Heart right ventricle (tissue), 16 donors: ENCODE results near the gene SLC38A5. TPM values are rescaled to one million over a fixed set of nuclear protein-coding genes. Genes with fewer than 3 reads are reported as not detected.

Source experiments
- ATAC-seq, 8 donors: fragments of 200-7000 bp; cut with Tn5 transposase; one replicate each; pipeline ENCODE4 v1.9.1; 2020; ENCODE audit warnings: mild to moderate bottlenecking in 8 of 8, moderate library complexity in 8 of 8, moderate number of reproducible peaks in 1 of 8
- DNase-seq, 2 donors: peaks; one replicate each; pipeline ENCODE4 v3.0.0-alpha.2; 2020
- H3K27ac ChIP-seq, 10 donors: fragments of 200-600 bp; sonication (generic) in 2 of 10; one replicate each; pipeline versions ENCODE4 v1.5.0 to v1.8.0; 2020 to 2022; ENCODE audit warnings: mild to moderate bottlenecking in 3 of 10
- H3K27me3 ChIP-seq, 7 donors: fragments of 200-600 bp; one replicate each; pipeline ENCODE4 v1.8.0; 2021 to 2022; ENCODE audit warnings: mild to moderate bottlenecking in 2 of 7
- H3K36me3 ChIP-seq, 9 donors: fragments of 200-600 bp; sonication (generic) in 1 of 9; one replicate each; pipeline versions ENCODE4 v1.5.0 to v1.8.0; 2020 to 2022; ENCODE audit warnings: mild to moderate bottlenecking in 2 of 9
- H3K4me1 ChIP-seq, 9 donors: fragments of 200-600 bp; sonication (generic) in 1 of 9; one replicate each; pipeline versions ENCODE4 v1.5.0 to v1.8.0; 2020 to 2022; ENCODE audit warnings: mild to moderate bottlenecking in 4 of 9
- H3K4me3 ChIP-seq, 10 donors: fragments of 200-600 bp; sonication (generic) in 2 of 10; one replicate each; pipeline versions ENCODE4 v1.5.0 to v1.8.0; 2020 to 2022; ENCODE audit warnings: mild to moderate bottlenecking in 7 of 10, moderate library complexity in 2 of 10
- H3K9me3 ChIP-seq, 11 donors: fragments of 200-600 bp in 10 of 11; sonication (generic) in 2 of 11; one replicate each; pipeline versions ENCODE4 v1.5.0 to v1.8.0; 2013 to 2022; ENCODE audit warnings: mild to moderate bottlenecking in 2 of 11, control low read depth in 1 of 11, moderate library complexity in 1 of 11
- CTCF ChIP-seq, 9 donors: fragments of 200-600 bp; sonication (generic) in 2 of 9; IDR thresholded peaks; one replicate each; pipeline versions ENCODE4 v1.5.0 to v1.8.0; 2021 to 2022; ENCODE audit warnings: antibody characterized with exemption in 9 of 9, mild to moderate bottlenecking in 5 of 9, moderate library complexity in 1 of 9
- WGBS, 2 donors: extraction: QIAGEN DNeasy Blood & Tissue Kit; methylation state at CpG; one replicate each; pipeline ENCODE4 v1.1.7; 2013; ENCODE audit warnings: inconsistent platforms in 1 of 2; 5-methylcytosine and 5-hydroxymethylcytosine counted together
- intact Hi-C, 10 donors: fragments of 100-400 bp; cut with DNase I; formaldehyde crosslinking; loops; one replicate each; pipeline versions ENCODE4 v1.11.1 to v1.14.2; 2022
- polyA plus RNA-seq, 2 donors: library from polyadenylated mRNA; stranded (reverse); fragments of 200-250 nt; gene quantifications; one replicate each; pipeline ENCODE4 v1.2.3, GENCODE V29; 2013
- total RNA-seq, 10 donors: library from RNA; stranded (reverse); fragmentation: NEBNext Ultra II Directional in 3 of 10; extraction: Animal tissue kit (Norgen Biotek cat#: 25700) in 3 of 10; gene quantifications; one replicate each; pipeline versions ENCODE4 v1.2.1 to v1.2.4, GENCODE V29; 2021 to 2023
- donor health status: Arrhythmogenic right ventricular cardiomyopathy.
- donor health status: ischemic (EF 13 %, LVEDD 7.1; RV severe dilation, severe dysfunction).
- donor health status: healthy with polysubstance abuse.
- donor health status: DM: no; HTN: yes; CAD: no.
- donor health status: DM: no; HTN: no; CAD: no.
- donor health status: ischemic (EF 25% LVEDD 6.9; RV normal size, moderate dysfunction).
- donor health status: ischemic (EF 25% LVEDD 5.7; RV mildly dilated, moderate dysfunction).
- donor health status: healthy.
- donor health status: DM: yes; HTN: yes; CAD: no.
- donor health status: Ischemic cardiomyopathy.
- donor health status: ischemic (EF 35%, LVEDD 5.7; RV mildly dilated, moderate dysfunction).
- donor health status: nonischemic (EF 11% LVEDD 7.7; RV severe dilation, severe dysfunction).
- donor health status: DM: yes; HTN: yes; CAD: no.
- donor health status: PGD.
- donor health status: ischemic (EF 29% LVEDD 5.4; RV normal size, mild dysfunction).
- donor health status: nonischemic (EF 23%, LVEDD 6.1; RV moderate dilation, normal function).

SLC38A5 gene
- total and polyA plus RNA-seq, 12 donors: 0.64 to 15.4 (median 1.8) TPM

- no peak for TF ChIP-seq CTCF (IDR thresholded peaks at IDR 0.05)
- H3K36me3 ChIP-seq: peaks cover 0 to 27% (median 0%) of the 10 kb centered on the region in 9 donors
- no peaks in the 10 kb centered on the region for H3K9me3 ChIP-seq
- intact Hi-C loops: no loop called here
- peak overlapping the region in 6 of 10 donors; percentile 14 to 68 (median 39) for H3K27ac ChIP-seq
- no peak overlapping the region for H3K4me3 ChIP-seq
- H3K27me3 ChIP-seq: no peaks in the 10 kb centered on the region
- ATAC-seq (peak in 4 of 8 donors; percentile 5 to 59 (median 44)), DNase-seq (no peak)
- WGBS, 2 donors: 56 to 71% methylated on average over 10 of the region's 10 CpGs
- H3K4me1 ChIP-seq: no peaks in the 10 kb centered on the region
These were observed 45.8 kb upstream of the SLC38A5 start for GRCh38 chrX:48515842-48516241.

GRCh38 chrX:48514868-48515460 lies 44.9 kb upstream of the SLC38A5 start:
- DNase-seq (no peak), ATAC-seq (peak in 1 of 8 donors; percentile 11)
- H3K27me3 ChIP-seq: no peaks in the 10 kb centered on the region
- intact Hi-C loops: no loop called here
- TF ChIP-seq CTCF (IDR thresholded peaks at IDR 0.05): no peak
- H3K4me1 ChIP-seq: peaks cover 0 to under 1% (median 0%) of the 10 kb centered on the region in 9 donors
- peaks cover 0 to 27% (median 0%) of the 10 kb centered on the region in 9 donors for H3K36me3 ChIP-seq
- no peaks in the 10 kb centered on the region for H3K9me3 ChIP-seq
- WGBS, 2 donors: 97 to 99% methylated on average over 9 of the region's 9 CpGs
- H3K4me3 ChIP-seq: no peak overlapping the region
- peak overlapping the region in 2 of 10 donors; percentile 56 to 68 for H3K27ac ChIP-seq

- intact Hi-C loops: no loop called here
- ATAC-seq: no peak
These were observed 44.2 kb upstream of the SLC38A5 start for GRCh38 chrX:48514126-48514806.

GRCh38 chrX:48513670-48514069 lies 43.6 kb upstream of the SLC38A5 start:
- no peak for TF ChIP-seq CTCF (IDR thresholded peaks at IDR 0.05)
- intact Hi-C loops: no loop called here
- no peaks in the 10 kb centered on the region for H3K27me3 ChIP-seq
- H3K27ac ChIP-seq: peak overlapping the region in 1 of 10 donors; percentile 7
- WGBS, 2 donors: 66 to 78% methylated on average over 4 of the region's 4 CpGs
- H3K9me3 ChIP-seq: no peaks in the 10 kb centered on the region
- H3K36me3 ChIP-seq: peaks cover 0 to 27% (median 0%) of the 10 kb centered on the region in 9 donors
- H3K4me3 ChIP-seq: no peak overlapping the region
- DNase-seq (no peak), ATAC-seq (peak in 1 of 8 donors; percentile 10)
- peaks cover 0 to 6% (median 5%) of the 10 kb centered on the region in 9 donors for H3K4me1 ChIP-seq

More at GRCh38 chrX:48514126-48514806, 44.2 kb upstream of the SLC38A5 start:
- Histone ChIP-seq H3K27ac (no peak overlapping the region), H3K4me3 (no peak overlapping the region), H3K27me3 (no peaks in the 10 kb centered on the region), H3K36me3 (peaks cover 0 to 27% (median 0%) of the 10 kb centered on the region in 9 donors), H3K4me1 (peaks cover 0 to 6% (median 5%) of the 10 kb centered on the region in 9 donors), H3K9me3 (no peaks in the 10 kb centered on the region)
- DNase-seq: no peak
- WGBS, 2 donors: 90 to 93% methylated on average over 15 to 16 of the region's 16 CpGs
- TF ChIP-seq CTCF (IDR thresholded peaks at IDR 0.05): no peak
